Calu3 (cell line): ENCODE measurements around the gene UST. TPM values are rescaled to one million over a fixed set of nuclear protein-coding genes. Genes with fewer than 3 reads are reported as not detected.

ENCODE experiments used
- BruUV-seq: library from RNA; stranded (reverse); fragments of 400-500 nt; replicated peaks from 2 replicates; lab custom pipeline; 2021; lab: Mats Ljungman, UMichigan
- CTCF ChIA-PET: fragments of 300-600 bp; sonication (Branson Sonifier 250); formaldehyde crosslinking; loops from one replicate; lab custom pipeline; 2022; ENCODE audit warnings: antibody characterized with exemption; lab: Charles Lee
- DNase-seq: peaks from one replicate; pipeline ENCODE4 v3.0.0; 2022
- H3K27ac Mint-ChIP-seq: one replicate; pipeline ENCODE4 v1.8.0; 2022; ENCODE audit warnings: mixed read lengths; ENCODE audit not compliant: unreplicated experiment
- H3K27me3 Mint-ChIP-seq: one replicate; pipeline ENCODE4 v1.8.0; 2022; ENCODE audit warnings: mixed read lengths; ENCODE audit not compliant: unreplicated experiment
- H3K36me3 Mint-ChIP-seq: one replicate; pipeline ENCODE4 v1.8.0; 2022; ENCODE audit warnings: mild to moderate bottlenecking, moderate library complexity, mixed read lengths; ENCODE audit not compliant: insufficient read depth, unreplicated experiment
- H3K4me1 Mint-ChIP-seq: one replicate; pipeline ENCODE4 v1.8.0; 2022; ENCODE audit warnings: mild to moderate bottlenecking, low read depth, mixed read lengths; ENCODE audit not compliant: unreplicated experiment
- H3K4me3 Mint-ChIP-seq: one replicate; pipeline ENCODE4 v1.8.0; 2022; ENCODE audit warnings: mild to moderate bottlenecking, low read depth, moderate library complexity, mixed read lengths; ENCODE audit not compliant: unreplicated experiment
- H3K9me3 Mint-ChIP-seq: one replicate; pipeline ENCODE4 v1.8.0; 2022; ENCODE audit warnings: low read depth, mixed read lengths; ENCODE audit not compliant: unreplicated experiment
- intact Hi-C: fragments of 100-400 bp; cut with micrococcal nuclease; formaldehyde crosslinking; loops from one replicate; pipeline ENCODE4 v1.10.0; 2022; ENCODE audit not compliant: unreplicated experiment
- total RNA-seq: library from RNA; stranded (reverse); gene quantifications from 2 replicates; pipeline ENCODE4 v1.2.3, GENCODE V29; 2022
- TF ChIP-seq, protein P1 (sequence below): fragments of 200-600 bp; IDR thresholded peaks from one replicate; pipeline ENCODE4 v1.8.0; 2022; ENCODE audit warnings: antibody characterized with exemption; ENCODE audit not compliant: unreplicated experiment

UST gene
- total RNA-seq, 1 experiment from 2014 or later = 2.4 TPM

- Mint-ChIP-seq H3K4me1 (no peaks in the 10 kb centered on the region), H3K27ac (no peak overlapping the region), H3K27me3 (no peaks in the 10 kb centered on the region), H3K4me3 (no peak overlapping the region), H3K36me3 (no peaks in the 10 kb centered on the region), H3K9me3 (peaks cover 2% of the 10 kb centered on the region)
- DNase-seq = no peak
- TF ChIP-seq, protein P1, sequence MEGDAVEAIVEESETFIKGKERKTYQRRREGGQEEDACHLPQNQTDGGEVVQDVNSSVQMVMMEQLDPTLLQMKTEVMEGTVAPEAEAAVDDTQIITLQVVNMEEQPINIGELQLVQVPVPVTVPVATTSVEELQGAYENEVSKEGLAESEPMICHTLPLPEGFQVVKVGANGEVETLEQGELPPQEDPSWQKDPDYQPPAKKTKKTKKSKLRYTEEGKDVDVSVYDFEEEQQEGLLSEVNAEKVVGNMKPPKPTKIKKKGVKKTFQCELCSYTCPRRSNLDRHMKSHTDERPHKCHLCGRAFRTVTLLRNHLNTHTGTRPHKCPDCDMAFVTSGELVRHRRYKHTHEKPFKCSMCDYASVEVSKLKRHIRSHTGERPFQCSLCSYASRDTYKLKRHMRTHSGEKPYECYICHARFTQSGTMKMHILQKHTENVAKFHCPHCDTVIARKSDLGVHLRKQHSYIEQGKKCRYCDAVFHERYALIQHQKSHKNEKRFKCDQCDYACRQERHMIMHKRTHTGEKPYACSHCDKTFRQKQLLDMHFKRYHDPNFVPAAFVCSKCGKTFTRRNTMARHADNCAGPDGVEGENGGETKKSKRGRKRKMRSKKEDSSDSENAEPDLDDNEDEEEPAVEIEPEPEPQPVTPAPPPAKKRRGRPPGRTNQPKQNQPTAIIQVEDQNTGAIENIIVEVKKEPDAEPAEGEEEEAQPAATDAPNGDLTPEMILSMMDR = no peak
- no TSS peak for BruUV-seq
- intact Hi-C loops = no loop called here
- CTCF ChIA-PET = no interaction called here
These were observed 158.4 kb downstream of the UST start for GRCh38 chr6:148904896-148905870.

GRCh38 chr6:148905901-148906300 lies 159.1 kb downstream of the UST start:
- DNase-seq = no peak
- CTCF ChIA-PET = no interaction called here
- H3K4me3 Mint-ChIP-seq = no peak overlapping the region

GRCh38 chr6:148906386-148906785 lies 159.6 kb downstream of the UST start:
- Mint-ChIP-seq H3K9me3 (no peaks in the 10 kb centered on the region), H3K36me3 (no peaks in the 10 kb centered on the region), H3K4me3 (no peak overlapping the region), H3K27ac (no peak overlapping the region), H3K27me3 (no peaks in the 10 kb centered on the region), H3K4me1 (no peaks in the 10 kb centered on the region)
- intact Hi-C loops = no loop called here
- TF ChIP-seq, protein P1 = no peak
- BruUV-seq = no TSS peak
- CTCF ChIA-PET = no interaction called here
- no peak for DNase-seq

More at GRCh38 chr6:148905901-148906300, 159.1 kb downstream of the UST start:
- Mint-ChIP-seq H3K4me1 (no peaks in the 10 kb centered on the region), H3K27me3 (no peaks in the 10 kb centered on the region), H3K9me3 (no peaks in the 10 kb centered on the region), H3K36me3 (no peaks in the 10 kb centered on the region), H3K27ac (no peak overlapping the region)
- intact Hi-C loops = no loop called here
- no TSS peak for BruUV-seq
- TF ChIP-seq, protein P1 = no peak

GRCh38 chr6:148907573-148907972 lies 160.7 kb downstream of the UST start:
- H3K9me3 Mint-ChIP-seq = no peaks in the 10 kb centered on the region
- no peaks in the 10 kb centered on the region for H3K36me3 Mint-ChIP-seq
- no peaks in the 10 kb centered on the region for H3K4me1 Mint-ChIP-seq
- CTCF ChIA-PET = no interaction called here
- intact Hi-C loops = no loop called here
- DNase-seq = no peak
- TF ChIP-seq, protein P1 = no peak
- no peak overlapping the region for H3K4me3 Mint-ChIP-seq
- H3K27ac Mint-ChIP-seq = no peak overlapping the region
- no TSS peak for BruUV-seq
- no peaks in the 10 kb centered on the region for H3K27me3 Mint-ChIP-seq
